HG02798 (cell line): ENCODE data around the gene DTX1.
A peak's percentile ranks its signal among the peaks of the same experiment; 100 is the strongest.

ENCODE experiments used
- ATAC-seq: cut with Tn5 transposase; IDR thresholded peaks from one replicate; pipeline ENCODE4 v1.9.1; 2021; ENCODE audit warnings: mild to moderate bottlenecking; ENCODE audit not compliant: unreplicated experiment, poor library complexity

DTX1 gene

DNA sequence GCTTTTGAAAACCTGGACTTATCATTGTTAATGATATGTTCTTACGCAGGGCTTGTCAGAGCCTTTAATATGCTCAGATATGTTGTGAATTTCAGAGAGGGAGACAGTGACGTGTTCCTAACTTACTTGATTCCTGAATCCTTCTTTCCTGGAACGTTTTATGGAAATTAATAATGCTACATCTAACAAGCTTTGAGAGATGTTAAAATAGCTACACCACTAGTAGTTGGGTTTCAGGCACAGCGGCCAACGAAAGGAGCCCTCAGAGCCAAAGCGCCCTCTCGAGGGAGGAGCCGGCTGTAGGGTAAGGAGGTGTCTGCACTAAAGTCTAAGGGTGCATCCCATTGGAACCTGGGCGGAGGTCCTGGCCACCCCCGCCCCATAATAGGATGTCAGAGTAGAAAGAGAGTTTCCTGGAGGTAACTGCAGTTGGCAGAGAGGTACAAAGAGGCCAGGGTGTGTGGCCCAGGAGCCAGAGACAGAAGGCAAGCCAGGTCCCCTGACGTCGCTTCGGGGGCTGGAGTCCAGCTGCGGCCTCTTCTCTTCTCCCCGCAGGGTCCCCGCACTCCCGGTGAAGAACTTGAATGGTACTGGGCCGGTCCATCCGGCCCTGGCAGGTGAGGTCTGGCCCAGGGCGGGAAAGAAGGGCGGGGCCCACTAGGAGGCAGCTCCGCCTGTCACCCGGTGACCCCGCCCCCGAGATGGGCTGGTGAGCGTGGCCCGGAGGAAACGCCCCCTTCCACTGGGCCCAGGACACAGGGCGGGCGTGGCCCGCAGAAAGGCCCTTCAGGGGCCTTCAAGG is 36.3 kb downstream of the DTX1 start:
- no peak for ATAC-seq

- no peak for ATAC-seq
Measured at GRCh38 chr12:113093409-113094101, 37.0 kb downstream of the DTX1 start.

- no peak for ATAC-seq
Measured at GRCh38 chr12:113094738-113095137, 38.2 kb downstream of the DTX1 start.

DNA sequence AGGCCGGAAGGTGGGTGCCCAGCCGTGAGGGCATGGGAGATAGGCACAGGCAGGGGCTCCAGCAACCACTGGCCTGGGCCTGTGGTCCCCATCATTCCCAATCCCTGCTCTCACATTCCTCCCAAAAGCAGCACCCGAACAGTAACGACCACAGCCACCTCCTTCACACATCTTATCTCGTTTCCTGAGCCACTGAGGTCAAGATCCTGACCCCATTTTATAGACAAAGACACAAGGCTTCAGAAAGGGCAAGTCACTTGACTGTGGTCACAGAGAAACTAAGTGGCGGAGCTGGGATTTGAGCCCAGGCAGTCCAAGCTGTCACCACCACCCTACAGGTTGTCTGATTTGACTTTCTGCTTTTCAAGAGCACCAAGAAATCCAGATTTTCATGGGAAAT is 38.9 kb downstream of the DTX1 start:
- ATAC-seq, result no peak

DNA sequence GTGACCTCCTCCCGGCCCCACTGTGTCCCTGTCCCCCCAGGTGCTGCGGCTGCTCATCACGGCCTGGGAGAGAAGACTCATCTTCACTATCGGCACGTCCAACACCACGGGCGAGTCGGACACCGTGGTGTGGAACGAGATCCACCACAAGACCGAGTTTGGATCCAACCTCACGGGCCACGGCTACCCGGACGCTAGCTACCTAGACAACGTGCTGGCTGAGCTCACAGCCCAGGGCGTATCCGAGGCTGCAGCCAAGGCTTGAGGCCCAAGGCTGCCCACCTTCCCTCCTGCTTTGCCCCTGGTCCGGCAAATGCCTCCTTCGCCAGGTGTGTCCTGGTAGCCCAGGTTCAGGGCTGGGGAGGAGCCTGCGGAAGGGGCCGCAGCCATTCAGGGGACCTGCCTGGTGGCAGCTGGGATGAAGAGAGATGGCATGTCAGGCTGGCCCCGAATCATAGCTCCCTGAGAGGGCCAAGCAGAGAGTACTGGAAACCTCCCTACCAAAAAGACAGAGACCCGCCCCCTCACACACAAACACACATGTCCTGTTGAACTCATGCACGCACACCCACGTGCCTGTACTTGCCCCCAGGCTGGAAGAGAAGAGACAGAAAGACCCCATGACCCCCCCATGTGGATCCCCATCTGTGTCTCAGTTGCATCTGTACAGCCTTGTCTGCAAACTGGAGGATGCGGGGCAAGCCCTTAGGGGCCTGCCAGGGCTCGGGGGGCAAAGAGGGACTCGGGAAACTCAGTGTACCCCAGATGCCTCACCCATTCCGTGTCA is 40.3 kb downstream of the DTX1 start:
- no peak for ATAC-seq

- ATAC-seq, result no peak
Measured at GRCh38 chr12:113097716-113098440, 41.3 kb downstream of the DTX1 start.

DNA sequence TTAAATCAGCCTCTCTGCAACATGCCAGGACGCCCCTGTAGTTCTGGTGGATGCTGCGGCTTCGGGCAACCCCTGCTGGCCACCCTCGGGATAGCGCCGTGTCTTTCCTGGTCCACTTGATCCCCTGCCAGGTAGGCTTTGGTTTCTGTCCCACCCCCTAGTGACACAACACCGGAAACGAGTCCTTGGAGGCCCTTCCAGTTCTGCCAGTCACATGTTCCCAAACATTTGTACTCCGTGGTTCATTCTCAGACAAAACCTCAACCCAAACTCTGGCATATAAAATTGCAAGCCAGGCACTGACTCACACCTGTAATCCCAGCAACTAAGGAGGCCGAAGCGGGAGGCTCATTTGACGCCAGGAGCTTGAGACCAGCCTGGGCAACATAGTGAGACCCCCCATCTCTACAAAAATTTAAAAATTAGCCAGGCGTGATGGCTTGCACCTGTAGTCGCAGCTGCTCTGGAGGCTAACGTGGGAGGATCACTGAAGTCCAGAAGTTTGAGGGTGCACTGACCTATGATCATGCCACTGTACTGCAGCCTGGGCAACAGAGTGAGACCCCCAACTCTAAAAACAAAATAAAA is 42.0 kb downstream of the DTX1 start:
- peak; percentile 66 for ATAC-seq

DNA sequence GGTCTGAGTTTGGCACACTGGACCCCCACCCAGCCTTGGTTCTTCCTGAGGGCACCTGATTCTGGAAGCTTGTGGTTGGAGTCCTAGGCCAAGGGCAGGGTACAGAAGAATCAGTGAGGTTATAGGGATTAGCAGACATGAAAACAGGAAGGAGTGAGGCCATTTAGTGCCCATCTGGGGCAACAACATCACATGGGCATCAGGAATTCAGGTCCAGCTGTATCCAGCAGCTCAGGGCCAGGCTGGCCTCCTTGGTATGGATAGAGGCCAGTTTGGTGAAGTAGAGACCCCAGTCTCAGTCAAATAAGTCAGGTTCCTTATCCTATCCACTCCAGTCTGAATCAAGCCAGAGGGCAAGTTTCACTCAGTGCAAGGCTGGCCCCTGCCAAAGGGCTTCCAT is 42.8 kb downstream of the DTX1 start:
- no peak for ATAC-seq

DNA sequence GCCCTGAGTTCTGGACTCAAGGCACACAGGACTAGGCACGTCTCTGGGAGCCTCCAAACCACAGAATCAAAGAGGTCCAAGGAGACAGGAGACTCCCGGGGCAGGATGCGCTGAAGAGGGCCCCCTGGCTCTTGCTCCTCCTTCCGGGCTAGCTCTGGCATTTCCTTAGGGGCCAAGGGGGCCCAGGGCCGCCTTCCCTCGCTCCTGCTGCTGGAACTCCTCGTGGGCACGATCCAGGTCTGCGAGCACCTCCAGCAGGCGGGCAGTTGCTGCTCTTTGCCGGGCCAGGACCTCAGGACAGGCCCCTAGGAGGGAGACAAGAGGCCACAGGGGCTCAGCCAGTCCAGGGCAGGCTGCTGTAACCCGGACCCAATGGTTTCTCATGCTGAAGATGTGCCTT is 43.2 kb downstream of the DTX1 start:
- ATAC-seq, result no peak

DNA sequence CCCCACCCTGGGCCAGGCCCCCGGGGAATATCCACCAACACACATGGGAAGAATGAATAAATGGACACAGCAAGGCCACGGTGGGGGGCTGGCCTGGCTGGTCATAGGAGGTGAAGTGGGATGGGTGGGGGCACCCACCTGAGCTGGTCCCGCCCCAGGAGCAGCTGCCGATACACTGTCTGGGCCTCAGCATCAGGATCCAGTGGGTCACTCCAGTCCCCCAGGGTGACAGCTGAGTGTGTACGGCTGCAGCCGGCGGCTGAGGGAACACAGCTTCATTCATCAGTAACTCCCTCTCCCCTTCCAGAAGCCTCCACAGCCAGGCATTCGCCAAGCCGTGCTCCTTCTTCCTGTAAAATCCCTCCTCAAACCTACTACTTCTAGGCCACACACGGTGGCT is 45.2 kb downstream of the DTX1 start:
- ATAC-seq, result no peak

GRCh38 chr12:113102811-113103210 is 46.3 kb downstream of the DTX1 start:
- no peak for ATAC-seq

- no peak for ATAC-seq
Measured at GRCh38 chr12:113103756-113104450, 47.4 kb downstream of the DTX1 start.

DNA sequence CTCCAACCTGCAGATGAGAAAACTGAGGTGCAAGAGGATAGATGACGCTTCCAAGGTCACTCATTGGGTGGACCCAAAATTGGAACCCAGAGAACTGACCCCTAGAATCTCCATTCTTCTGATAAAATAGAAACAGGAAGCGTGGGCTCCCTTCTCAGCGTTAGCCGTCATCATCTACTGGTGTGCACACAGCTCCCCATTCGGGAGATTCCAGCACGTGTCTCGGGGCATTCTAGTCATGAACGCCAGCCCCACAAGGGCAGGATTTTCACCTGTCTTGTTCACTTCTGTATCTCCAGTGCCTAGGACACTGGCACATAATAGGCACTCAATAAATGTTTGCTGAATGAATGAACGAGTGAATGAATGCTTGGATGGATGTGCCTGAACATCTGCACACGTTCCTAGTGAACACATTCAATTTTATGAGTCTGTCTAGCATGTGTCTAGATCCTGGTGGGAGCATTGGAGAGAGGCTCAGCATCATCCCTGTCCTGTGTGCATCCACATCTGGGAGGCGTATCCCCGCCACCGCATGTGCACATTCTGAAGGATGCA is 48.5 kb downstream of the DTX1 start:
- no peak for ATAC-seq

DNA sequence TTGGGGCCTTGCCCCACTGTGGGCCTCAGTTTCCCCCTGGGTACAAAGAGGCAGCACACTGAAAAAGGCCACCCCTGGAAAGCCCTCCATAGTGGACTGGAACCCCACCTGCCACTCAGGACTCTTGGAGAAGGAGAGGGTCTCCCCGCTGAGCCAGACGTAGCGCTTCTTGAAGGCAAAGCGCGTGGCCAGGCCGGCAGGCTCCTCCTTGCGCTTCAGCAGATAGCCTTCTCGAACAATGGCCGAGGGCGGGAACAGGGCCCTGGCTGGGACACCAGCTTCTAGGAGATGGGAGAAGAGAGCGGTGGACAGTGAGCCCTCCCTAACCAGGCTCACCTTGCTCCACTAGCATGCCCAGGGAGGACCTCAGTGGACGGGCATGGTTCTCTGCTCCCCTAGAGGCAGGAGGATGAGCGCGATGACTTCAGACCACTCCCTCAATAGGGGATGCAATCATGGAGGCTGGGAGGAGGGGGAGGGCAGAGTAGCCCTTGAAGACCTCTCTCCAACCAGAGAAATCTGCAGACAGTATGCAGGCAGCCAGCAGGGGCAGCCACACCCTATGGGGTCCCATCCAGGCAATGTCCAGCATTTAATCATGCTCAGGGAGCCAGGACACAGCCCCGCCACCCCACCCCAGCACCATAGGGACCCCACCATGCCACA is 49.2 kb downstream of the DTX1 start:
- ATAC-seq, result no peak

DNA sequence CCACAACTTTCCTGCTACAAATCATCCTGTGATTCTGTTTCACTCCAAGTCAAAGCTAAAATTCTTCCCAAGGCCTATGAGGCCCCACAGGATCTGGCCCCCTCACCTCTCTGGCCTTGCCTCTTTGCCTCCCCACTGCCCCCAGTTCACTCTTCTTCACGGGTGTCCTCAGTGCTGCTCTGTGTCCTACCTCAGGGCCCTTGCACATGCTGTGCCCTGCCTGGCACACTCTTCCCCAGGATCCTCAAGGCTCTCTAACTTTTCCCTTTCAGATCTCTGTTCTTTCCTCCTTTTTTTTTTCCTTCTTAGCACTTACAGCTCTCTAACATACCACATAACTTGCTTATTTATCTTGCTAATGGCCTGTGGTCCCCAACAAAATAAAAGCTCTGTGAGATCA is 49.8 kb downstream of the DTX1 start:
- no peak for ATAC-seq

GRCh38 chr12:113108308-113108707 is 51.8 kb downstream of the DTX1 start:
- ATAC-seq, result no peak

DNA sequence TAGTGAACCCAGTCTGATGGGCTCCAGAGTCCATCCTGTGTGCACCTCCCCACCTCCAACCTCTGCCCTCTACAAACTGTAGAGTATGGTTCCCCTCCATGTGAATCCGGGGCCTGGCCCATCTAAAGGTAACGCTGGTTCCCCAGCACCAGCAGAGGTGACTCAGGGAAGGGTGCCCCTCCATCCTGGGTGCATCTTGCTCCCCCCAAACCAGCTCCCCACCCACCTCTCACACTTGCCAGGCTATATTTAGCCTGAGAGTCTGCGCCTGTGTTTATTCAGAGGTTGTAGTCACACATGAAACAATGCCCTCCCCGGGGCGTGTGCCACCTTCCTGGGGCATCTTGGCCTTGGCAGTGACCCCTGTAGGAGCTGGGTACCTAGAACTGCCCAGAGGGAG is 52.8 kb downstream of the DTX1 start:
- no peak for ATAC-seq

DNA sequence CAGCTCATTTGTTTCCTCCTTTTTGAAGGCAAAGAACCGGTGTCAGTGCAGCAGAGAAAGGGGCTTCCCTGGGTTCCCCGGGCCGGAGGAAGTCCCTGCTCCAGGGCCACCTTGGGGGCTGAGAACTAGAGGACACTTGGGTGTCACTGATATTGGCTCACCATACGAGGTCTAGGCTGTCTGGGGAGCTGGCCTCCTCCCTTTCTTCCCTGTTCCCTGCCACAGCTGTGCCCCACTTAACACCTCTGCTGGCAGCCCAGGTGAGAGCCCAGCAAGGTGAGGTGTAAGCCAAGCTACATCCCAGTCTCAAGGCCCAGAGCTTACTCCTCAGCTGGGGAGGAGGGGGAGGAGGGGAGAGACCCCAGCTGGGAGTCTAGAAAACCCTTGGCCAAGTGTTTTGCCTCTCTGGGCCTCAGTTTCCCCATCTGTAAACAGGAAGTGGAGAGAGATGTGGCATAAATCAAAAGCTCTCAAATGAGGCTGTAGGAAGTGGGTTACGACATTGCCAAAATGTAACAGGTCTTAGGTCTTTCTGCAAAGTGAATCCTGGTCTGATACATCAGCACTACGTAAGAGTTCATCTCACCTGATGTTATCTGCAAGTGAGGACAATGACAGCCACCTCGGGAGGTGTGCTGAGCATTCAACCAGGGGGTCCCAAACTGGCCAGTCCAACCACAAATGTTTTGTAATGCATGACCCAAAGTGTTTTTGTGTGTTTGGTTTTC is 53.5 kb downstream of the DTX1 start:
- no peak for ATAC-seq
